HS-27A (cell line): ENCODE results near the gene IL10RA.
A peak's percentile ranks its signal among the peaks of the same experiment; 100 is the strongest.
"Not testable (repeated sequence)": the region's sequence is repeated elsewhere in the genome, so short reads cannot be mapped to it uniquely, and the experiment has no call there.

Source experiments
- DNase-seq: peaks from one replicate; pipeline ENCODE4 v3.0.0-alpha.2; 2012; ENCODE audit warnings: low read depth, missing footprints

IL10RA gene

DNA sequence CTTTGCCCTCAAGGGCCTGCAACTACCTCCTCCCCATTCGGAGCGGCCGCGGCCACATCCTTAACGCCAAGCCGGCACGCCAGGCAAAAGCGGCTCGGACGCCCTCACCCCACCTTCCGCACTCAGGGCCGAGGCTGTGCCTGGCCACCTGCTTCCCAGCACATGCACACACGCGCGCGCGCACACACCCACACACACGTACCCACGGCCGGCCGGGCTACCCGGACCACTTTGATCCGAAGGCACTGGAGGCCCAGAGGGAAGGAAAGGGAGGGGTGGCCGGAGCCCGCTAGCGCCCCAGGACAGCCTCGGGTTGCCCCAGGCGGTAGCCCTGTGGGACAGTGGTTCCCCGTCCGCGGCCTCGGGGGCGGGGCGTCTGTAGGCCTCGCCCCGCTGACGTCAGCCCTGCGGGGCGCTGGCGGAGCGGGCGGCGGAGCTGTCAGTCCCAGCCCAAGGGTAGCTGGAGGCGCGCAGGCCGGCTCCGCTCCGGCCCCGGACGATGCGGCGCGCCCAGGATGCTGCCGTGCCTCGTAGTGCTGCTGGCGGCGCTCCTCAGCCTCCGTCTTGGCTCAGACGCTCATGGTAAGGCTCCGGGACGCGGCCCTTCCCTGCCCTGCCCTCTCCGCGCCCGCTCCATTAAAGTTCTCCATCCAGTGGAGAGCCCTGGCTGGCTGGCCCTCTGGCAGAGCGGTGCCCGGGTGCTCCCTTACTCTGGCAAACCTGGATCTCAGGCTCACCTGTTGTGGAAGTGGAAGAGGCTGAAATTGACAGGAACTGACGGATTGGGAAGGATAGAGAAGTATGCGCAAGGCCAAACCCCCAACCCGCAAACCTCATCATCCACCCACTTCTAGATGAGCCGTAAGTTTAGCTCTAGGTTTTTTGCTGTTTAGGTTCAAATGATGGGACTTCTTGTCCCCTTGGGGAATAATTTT is at the start of gene IL10RA:
Gene IL10RA, plus strand, starts transcription at position 442 of the 935 bp plus-strand sequence. Its CDS starts 74 bp downstream, at position 516.
- DNase-seq = no peak

DNA sequence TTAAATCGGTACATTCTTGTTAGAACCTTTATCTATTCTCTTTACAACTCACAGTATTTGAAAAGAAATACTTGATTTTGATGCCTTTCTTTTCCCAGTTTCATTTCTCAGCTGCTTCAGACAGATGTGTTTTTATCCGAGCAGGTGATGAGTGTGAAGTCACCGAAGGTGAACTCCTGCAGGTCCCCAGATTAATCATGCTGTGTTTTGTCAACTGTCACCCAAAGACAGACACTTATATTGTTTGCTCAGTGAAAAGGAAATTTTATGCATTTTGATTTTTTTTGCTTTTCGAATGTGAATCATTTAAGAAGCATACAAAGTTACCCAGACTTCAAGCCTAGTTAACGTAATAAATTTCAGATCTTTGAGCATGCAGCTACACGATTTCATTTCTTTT is 49.2 kb upstream of the IL10RA start:
- no peak for DNase-seq

- DNase-seq = no peak
These were observed 45.5 kb upstream of the IL10RA start for GRCh38 chr11:117940736-117941135.

GRCh38 chr11:117941163-117941707 is 45.0 kb upstream of the IL10RA start:
- DNase-seq = no peak

- DNase-seq = no peak
These were observed 44.1 kb upstream of the IL10RA start for GRCh38 chr11:117941976-117942654.

GRCh38 chr11:117944554-117944953 is 41.6 kb upstream of the IL10RA start:
- DNase-seq = no peak

- no peak for DNase-seq
These were observed 41.0 kb upstream of the IL10RA start for GRCh38 chr11:117945047-117945810.

GRCh38 chr11:117946156-117946841 is 39.9 kb upstream of the IL10RA start:
- no peak for DNase-seq

DNA sequence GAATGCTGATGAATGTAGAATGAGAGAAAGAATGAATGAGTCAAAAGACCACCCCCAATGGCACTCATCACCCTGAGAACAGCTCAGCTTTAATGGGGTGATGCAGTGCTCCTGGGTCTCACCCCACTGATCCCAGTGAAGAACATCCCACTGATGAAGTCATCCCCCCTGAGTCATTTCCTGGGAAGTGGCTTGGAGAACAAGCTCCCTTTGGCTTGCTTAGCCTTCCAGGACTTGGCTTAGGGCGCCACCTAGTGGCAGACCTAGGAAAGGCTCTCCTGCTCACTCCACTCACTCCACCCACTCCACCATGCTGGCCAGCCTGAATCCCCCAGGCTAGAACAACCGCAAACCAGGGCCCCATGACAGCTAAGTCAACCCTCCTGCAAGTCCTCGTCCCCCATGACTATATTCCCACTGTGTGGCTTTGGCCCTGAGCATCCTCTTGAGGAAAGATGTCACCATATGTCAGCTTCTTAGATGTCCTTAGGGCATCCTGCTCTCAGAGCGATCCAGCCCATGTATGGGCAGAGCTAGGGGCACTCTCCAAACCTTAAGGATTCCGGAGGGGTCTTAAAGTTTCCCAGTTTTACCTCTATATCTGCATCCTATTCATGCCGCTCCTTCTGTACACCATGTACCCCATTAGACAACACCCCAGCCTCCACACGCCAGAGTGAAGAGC is 39.2 kb upstream of the IL10RA start:
- DNase-seq = peak; percentile 59

- not testable (repeated sequence) for DNase-seq
These were observed 38.4 kb upstream of the IL10RA start for GRCh38 chr11:117947751-117948150.

DNA sequence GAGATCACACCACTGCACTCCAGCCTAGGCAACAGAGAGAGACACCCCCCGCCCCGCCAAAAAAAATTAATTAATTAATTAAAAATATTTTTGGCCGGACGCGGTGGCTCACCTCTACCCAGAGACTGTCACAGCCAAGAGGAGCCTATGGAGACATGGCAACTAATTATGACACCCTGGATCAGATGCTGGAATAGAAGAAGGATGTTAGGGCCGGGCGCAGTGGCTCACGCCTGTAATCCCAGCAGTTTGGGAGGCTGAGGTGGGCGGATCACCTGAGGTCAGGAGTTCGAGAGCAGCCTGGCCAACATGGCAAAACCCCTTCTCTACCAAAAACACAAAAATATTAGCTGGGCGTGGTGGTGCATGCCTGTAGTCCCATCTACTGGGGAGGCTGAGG is 37.7 kb upstream of the IL10RA start:
- not testable (repeated sequence) for DNase-seq

DNA sequence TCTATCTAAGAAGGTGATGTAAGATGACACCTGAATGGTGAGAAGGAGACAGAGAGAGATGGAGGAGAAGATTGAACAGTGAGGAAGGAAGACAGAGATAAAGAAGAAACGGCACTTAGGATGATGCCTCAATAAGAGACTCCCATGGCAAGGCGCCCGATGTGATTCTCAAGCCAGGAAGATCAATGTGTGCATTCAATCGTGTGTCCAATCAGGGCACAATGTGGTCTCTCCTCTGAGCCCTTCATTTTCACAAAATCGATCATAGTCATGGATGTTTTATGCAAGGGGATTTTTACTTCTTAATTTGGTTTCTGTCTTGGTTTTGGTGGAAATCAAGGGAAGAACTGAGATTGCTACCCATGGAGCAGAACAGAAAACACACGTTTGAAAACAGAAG is 37.1 kb upstream of the IL10RA start:
- no peak for DNase-seq

DNA sequence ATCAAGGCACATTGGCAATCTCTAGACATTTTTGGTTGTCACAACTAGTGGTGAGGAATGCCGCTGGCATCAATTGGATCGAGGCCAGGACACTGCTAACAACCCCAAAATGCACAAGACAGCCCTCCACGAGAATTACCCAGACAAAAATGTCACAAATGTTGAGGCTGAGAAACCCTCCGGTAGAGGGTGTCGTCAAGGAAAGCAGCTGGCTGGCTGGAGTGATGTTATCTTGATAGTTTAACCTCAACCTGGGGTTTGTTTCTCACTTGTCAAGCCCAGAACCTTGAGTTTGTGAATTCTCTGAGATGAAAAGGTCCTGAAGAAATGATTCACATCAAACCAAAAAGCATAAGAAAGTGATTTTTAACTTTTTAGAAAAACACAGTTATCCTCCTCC is 35.9 kb upstream of the IL10RA start:
- no peak for DNase-seq

DNA sequence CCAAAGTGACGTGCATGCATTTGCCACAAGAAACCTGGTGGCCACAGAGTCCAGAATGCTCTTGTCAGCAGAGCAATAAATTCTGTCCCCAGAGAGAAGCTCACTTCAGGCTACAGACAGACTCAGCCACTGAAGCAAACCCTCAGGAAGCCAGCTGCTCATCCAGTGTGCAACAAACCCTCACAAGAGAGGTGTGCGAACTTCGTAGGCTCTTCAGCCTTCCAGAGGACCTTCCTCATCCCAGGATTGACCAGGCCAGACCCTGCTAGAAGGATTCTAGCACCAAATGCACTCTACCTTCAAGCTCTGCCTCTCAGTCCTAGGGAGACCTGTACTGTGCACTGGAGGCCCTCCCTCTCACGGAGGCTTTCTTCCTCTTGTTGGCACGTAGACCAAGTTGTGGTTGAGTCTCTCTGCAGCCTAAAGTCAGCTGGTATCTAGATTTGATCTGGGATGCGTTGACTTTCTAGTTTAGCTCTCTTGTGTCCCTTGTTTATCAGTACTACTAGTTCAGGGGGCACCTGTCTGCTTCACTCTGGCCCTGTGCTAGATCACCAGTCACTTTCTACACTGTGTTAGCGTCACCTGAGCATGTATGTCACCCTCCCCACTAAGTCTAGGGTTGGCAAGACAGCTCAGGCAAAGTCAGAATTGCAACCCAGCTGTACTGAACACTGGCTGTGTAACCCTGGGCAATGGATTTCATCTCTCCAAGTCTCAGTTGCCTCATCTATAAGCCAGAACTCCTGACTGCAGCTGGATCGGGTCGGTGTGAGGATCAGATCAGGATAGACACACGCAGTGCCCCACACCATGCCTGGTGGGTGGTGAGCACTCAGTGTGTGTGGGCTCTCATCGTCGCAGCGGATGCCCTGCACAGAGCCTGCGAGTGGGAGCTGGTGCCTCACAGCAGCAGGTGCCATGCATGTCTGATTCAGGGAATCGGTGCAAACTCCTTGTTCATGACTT is 34.9 kb upstream of the IL10RA start:
- no peak for DNase-seq

GRCh38 chr11:117953024-117953671 is 33.0 kb upstream of the IL10RA start:
- no peak for DNase-seq

DNA sequence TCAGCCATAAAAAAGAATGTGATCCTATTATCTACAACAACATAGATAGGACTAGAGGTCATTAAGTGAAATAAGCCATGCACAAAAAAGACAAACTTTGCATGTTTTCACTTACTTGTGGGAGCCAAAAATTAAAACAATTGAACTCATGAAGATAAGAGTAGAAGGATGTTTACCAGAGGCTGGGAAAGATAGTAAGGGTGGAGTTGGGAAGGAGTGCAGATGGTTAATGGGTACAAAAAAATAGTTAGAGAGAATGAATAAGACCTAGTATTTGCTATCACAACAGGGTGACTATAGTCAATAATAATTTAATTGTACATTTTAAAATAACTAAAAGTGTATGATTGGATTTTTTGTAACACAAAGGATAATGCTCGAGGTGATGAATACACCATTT is 27.2 kb upstream of the IL10RA start:
- no peak for DNase-seq

GRCh38 chr11:117959438-117960149 is 26.6 kb upstream of the IL10RA start:
- no peak for DNase-seq

DNA sequence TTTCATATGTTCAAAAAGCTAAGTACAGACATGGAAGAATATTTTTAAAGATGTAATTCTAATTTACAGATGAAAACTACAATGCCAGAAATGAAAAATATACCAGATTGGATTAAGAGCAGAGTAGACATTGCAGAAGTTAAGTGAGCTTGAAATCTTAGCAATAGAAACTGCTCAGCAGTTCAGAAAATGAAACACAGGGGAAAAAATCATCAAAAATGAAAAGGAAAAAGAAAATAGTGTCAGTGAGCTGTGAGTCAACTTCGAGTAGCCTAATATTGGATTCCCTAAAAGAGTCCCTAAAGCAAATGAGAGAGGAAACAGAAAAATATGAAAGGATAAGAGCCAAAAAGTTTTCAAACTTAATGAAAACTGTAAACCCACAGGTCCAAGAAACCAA is 25.8 kb upstream of the IL10RA start:
- DNase-seq = no peak

GRCh38 chr11:117961896-117962295 is 24.3 kb upstream of the IL10RA start:
- DNase-seq = no peak
